NCI-H2227 (cell line): ENCODE results near the gene MXRA8.
"Not testable (repeated sequence)": the region's sequence is repeated elsewhere in the genome, so short reads cannot be mapped to it uniquely, and the experiment has no call there.

Experiments used
- DNase-seq: peaks from one replicate; lab custom pipeline; 2025; ENCODE audit not compliant: unreplicated experiment; lab: John Stamatoyannopoulos, UW

Gene MXRA8

DNA sequence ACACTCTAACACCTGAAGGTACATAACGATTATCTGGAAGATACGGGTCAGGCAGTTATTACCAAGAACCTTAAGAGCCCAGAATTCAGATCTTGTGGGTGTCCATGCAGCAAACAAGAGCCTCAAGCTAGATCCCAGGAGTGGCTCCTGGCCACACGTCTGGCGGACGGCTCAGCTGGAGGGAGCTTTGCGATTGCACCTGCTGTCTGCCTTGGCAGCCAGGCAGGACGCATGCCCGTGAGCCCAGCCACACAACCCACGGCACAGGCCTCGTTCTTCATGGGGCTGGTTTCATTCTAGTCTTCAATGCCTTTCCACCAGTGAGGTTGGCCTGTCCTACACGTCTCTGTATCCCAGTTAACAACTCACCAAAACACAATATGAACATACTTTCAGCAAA is 35.1 kb upstream of the MXRA8 start:
- DNase-seq: no peak

DNA sequence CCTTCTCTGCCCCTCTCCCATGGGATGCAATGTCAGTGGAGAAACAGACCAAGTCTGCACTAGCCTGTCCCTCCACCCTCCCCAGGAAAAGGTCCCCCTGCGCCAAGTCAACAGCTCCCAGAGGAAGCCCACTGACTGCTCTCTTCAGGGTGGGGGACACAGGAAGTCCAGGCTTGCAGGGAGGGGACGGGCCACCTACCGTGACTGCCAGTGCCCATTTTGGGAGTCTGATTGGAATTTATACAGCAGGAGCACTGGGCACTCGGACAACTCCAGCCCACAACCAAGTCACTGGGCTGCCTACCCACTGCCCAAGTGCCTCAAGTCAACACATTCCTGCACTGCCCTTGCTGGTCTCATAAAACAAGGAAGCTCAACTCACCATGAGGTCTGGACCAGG is 34.7 kb upstream of the MXRA8 start:
- no peak for DNase-seq

DNA sequence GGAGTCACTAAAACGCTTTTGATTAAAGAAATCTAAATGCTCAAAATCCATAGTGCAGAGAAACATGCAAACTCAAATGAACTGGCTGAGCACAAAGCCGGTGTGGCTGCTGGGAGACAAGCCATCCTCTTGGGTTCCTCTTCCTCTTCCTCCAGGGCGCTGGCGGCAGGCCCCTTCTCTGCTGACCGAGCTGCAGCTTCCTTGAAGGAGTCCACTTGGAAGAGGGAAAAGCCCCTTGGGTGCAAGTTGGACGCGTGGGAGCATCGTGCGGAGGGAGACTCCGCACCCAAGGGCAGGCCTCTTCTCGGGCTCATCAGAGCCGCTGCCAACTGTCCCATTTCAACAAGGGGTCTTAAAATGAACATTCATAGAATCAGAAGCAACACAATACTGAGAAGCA is 32.9 kb upstream of the MXRA8 start:
- DNase-seq: no peak

DNA sequence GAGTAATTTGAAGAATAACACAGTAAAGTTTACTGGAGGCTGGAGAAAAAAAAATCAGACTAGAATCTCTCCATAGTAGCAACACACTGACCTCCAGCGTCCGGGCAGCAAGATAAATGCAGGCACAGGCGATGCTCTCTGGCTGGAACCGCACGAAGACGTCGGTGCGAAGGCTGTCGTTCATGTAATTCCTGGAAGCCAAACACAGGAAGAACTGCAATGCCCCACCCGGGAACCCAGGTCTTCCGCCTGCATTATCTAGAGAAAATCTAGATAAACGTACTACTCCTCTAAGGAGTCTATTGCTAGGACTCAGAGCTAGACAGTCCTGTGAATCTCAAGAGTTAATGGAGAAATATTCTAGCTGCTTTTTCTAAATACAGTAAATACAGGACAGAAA is 32.3 kb upstream of the MXRA8 start:
- no peak for DNase-seq

DNA sequence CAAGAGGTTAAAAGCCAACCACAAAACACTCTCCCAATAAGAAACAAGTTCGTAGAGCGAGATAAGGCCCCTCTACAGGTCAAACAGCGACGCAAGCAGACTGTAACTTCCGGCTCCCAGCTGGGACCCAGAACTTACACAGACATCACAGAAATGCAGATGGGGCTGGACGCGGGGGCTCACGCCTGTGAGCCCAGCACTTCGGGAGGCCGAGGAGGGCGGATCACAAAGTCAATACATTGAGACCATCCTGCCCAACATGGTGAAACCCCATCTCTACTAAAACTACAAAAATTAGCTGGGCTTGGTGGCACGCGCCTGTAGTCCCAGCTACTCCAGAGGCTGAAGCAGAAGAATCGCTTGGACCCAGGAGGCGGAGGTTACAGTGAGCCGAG is 29.7 kb upstream of the MXRA8 start:
- DNase-seq: no peak

DNA sequence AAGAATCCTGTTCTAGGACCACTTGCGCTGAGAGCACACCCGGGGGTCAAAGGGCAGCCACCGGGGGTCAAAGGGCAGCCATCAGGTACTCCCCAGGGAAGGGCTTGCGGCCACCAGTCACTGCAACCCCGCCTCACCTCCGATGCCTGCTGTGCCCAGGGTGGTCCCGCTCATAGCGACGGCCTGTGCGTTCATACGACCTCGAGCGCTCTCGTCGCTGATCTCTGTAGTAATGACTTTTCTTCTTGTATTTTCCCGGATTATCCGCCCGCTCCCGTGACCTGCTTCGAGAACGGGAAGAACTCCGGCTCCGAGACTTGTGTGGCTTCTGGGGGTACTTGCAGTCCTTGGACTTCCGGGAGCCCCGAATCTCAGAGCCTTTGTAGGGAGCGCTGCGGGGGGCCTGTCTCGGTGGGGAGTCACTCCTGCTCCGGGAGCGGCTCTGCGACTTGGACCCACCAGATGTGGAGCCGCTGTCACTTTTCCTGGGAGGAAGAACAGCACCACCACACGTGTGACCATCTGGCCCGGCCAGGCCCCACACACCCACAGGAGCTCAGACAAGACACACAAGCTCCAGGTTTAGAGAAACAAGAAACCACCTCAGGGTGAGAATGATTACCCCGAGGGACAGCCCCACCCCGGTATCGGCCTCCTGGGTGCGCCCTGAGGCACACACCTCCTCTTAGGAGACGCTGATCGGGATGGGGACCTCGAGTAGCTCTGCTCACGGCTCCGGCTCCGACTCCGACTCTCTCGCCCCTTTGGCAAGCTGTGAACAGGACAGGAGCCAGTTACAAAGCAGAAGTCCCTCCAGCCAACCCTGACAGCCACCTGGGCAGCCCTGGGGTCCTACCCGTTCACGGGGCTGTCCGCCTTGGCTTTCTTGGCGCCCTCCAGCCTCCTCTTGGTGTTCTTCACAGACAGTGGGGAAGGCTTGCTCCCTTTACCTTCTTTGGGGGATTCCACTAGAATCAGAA is 29.0 kb upstream of the MXRA8 start:
- no peak for DNase-seq

DNA sequence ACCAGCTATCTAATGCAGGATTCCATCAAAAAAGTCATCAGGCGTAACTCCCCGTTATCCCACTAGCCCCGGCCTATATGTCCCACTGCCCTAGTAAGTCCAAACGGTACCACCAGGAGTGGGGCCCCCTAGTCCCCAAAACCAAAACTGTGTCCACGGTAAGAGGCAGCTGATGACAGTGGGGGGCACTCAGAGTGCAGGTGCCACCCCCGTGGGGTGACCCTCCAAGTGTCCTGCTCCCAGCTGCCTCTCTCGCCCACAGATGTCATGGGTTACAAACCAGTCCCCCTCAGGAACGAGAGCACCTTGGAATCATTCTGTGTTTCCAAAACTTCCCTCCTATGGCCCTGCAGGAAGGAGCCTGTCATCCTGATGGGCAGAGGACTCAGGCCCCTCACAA is 27.6 kb upstream of the MXRA8 start:
- no peak for DNase-seq

DNA sequence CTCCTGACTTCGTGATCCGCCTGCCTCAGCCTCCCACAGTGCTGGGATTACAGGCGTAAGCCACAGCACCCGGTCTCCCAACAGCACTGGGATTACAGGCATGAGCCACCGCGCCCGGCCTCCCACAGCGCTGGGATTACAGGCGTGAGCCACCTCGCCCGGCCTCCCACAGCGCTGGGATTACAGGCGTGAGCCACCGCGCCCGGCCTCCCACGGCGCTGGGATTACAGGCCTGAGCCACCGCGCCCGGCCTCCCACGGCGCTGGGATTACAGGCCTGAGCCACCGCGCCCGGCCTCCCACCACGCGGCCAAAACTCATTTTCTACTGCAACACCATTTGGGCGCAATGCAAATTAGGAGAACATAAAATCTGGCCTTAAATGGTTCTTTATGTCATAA is 27.0 kb upstream of the MXRA8 start:
- DNase-seq: not testable (repeated sequence)

DNA sequence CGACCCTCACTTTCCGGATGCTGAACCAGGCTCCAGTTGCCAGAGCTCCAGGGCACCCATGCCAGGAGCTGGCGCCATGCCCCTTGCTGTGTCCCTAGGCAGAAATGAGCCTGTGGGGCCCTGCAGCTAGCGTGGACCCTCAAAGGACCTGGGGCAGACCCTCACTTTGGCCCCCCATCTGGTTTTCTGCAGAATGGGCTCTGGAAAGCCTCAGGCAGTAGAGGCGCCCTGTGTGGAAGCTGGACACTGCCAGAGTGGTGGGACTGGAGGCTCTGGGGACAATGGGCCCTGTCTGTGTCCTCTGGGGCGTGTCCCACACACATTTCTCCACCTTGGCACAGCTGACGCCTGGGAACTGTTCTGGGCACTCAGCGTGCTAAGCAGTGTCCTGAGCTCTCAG is 22.9 kb upstream of the MXRA8 start:
- no peak for DNase-seq

DNA sequence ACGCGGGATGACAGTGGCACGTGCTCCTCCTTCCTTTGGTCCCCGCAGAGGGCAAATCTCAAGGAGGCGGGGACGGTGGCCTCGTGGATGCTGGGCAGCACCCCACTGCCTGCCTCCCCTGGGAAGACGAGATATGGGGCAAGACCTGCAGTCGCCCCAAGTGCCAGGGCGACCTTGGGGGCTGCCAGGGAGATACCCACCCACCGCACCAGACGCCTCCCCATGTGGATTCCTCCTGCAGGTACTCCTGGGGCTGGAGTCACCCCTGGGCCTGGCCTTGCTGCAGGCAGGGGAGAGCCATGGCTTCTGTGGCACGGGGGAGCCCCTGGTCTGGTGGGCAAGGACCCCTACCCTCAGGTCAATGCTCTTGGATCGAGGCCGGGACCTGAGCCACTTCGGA is 22.5 kb upstream of the MXRA8 start:
- no peak for DNase-seq

DNA sequence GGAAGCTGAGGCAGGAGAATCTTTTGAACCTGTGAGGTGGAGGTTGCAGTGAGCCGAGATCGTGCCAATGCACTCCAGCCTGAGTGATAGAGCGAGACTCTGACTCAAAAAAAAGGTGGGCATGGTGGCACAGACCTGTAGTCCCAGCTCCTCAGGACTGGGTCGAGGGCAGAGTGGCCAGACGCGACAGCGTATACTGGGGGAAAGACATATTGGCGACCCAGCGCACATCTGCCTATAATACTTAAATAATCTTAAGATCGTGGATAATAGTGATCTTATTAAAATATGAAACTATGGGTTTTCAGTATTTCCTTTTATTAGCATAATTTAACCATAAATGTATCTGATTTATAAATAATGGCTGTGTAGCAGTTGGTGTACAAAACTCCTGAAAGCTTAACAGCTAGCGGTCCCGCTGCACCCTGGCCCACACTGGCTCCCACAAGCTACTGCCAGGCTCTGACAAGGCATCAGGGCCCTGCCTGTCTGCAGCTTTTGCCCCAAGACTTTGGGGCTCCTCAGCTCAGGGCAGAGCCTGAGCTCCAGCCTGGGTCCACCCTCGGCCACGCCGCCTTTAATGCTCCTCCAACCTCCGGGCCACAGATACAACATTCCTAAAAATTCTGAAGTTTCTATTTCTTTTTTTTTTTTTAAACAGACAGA is 19.3 kb upstream of the MXRA8 start:
- no peak for DNase-seq

DNA sequence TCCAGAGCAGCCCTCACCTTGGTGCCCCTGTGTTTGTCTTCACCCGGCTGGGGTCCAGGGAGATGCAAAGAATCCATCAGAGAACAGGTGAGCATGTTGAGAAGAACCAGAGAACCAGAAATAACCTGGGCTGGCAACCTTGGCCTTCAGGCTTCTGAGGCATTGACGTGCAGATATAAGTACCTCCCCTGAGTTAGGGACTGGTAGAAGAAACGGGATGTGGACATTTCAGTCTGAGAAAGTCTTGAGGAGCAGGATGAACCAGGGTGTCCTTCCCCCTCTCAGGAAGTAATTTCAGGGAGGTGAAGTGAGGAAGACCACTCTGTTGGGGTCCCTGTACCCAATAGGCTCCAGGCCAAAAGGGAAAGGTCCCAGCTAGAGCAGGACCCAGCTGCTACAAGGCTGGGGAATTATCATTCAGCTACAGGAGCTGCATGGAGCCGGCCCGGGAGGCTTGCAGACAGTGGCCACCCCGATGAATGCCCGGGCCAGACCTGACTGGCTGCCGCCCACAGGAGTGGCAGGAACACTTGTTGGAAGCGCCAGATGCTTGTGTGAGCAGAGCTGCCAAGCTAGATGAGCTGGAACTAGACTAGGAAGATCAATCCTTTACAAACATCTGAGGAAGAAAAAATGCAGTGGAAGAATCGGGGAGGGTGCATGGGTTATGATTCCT is 18.3 kb upstream of the MXRA8 start:
- no peak for DNase-seq

DNA sequence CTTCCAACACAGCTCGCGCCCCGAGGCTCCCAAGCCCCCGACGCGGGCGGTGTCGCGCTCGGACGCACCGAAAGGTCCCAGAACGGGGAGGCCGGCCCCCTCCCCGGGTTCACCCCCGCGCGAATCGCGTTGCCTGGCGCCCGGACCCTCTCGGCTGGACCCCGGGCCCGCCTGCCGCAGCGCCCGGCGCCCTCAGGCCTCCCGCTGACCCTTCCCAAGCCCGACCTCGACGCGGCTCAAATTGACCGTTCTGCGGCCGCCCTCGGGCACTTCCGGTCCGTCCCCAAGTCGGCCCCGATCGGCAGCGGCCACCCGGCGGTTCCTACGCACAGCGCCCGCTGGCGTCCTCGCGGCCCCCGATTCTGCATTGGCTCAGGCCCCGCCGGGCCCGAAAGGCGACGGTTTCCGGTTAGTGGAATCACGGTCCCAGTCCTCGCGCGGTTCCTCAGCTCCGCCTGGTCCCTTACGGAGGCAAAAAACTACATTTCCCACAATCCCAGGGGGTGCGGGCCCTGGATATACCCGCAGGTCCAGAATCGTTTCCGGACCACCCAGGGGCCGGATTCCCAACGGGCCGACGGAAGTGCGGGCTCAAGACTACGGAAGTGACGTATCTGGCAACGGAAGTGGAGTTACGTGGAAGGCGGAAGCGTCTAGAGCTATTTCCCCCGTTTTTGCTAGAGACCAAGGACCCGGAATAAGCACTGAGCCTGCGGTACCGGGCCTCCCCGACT is 16.7 kb upstream of the MXRA8 start, which contains the start of gene AURKAIP1:
AURKAIP1 (minus strand) TSS at position 279 of the 734 bp plus-strand sequence. CDS start 451 bp downstream, outside the sequence.
- peak; percentile 100 for DNase-seq

DNA sequence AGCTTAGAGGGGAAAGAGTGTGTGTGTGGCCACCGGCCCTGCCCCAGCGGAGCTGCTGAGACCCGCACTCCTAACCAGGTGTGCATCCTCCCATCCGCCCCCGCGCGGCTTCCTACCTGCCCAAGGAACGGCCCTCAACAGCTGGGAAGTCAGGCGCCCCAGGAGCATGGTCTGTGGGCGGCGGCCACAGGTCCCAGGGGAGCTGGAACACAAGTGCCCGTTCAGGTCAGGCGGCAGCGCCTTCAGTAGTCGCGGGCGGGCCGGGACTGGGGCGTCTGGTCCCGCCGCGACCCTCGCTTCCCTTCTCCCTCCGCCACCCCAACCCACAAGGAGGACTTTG is 16.2 kb upstream of the MXRA8 start:
- DNase-seq: no peak

DNA sequence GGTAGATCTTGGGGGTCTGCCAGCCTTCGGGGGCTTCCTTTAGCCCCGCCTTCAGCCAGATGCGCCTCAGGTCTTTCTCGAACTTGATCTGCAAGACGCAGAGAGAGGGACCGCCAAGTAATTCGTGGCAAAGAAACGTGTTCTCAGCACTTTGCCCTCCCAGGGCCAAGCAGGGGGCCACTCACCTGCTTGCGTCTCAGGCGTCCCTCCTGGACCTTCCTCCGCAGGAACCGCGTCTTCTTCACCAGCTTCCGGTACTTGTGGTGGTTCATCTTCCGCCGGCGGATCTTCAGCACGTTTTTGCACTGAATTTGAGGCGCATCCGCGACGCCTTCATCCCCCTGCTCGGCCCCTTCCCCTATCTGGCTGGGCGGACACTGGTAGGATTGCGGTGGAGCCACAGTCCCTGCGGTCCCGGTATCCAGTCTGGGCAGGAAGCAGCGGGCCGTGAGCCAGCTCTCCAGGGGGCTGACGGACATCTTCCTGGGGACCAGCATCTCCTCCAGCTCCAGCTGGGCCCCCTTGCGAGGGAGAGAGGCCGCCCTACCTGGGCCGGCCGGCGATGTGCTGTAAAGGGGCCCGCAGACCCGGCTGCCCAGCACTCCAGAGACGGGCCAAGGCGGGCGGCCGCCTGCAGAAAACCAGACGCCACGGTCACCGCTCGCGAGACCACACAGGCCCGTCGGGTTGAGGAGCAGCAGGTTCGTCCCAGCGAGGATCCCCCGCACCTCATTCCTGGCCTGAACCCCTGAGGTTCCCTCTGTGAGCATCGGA is 15.6 kb upstream of the MXRA8 start:
- no peak for DNase-seq

DNA sequence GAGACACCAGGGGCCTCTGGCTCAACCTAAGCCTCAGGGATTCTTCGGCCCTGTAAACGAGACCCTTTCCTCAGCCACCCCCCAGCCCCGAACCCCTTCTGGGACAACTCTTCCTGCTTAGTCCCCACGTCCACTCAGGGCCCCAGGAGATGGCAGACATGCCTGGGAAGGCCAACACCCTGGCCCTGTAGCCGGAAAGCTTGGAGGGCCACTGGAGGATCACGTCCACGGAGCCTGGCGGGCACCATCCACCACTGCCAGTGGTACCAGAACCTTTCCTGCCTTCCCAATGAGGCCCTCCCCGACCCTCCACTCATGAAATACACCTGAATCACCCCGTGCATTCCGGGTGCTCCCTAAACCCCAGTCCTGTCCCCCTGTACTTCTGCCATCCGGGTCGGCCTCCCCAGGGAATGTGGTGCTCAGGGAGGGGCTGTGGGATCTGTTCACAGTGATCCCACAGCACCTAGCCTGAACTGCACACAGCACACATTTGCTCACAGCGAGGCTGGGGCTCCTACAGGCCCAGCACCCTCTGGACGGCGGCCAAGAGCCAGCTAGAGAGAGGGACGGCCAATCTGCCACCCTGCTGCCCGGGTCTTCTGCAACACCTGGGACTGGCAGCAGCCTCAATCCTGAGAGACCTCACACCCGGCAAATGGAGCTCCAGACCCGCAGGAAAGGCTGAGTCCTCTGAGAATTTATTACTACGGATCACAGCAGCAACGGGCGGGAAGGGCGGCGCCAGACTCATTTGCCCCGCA is 14.9 kb upstream of the MXRA8 start:
- no peak for DNase-seq

DNA sequence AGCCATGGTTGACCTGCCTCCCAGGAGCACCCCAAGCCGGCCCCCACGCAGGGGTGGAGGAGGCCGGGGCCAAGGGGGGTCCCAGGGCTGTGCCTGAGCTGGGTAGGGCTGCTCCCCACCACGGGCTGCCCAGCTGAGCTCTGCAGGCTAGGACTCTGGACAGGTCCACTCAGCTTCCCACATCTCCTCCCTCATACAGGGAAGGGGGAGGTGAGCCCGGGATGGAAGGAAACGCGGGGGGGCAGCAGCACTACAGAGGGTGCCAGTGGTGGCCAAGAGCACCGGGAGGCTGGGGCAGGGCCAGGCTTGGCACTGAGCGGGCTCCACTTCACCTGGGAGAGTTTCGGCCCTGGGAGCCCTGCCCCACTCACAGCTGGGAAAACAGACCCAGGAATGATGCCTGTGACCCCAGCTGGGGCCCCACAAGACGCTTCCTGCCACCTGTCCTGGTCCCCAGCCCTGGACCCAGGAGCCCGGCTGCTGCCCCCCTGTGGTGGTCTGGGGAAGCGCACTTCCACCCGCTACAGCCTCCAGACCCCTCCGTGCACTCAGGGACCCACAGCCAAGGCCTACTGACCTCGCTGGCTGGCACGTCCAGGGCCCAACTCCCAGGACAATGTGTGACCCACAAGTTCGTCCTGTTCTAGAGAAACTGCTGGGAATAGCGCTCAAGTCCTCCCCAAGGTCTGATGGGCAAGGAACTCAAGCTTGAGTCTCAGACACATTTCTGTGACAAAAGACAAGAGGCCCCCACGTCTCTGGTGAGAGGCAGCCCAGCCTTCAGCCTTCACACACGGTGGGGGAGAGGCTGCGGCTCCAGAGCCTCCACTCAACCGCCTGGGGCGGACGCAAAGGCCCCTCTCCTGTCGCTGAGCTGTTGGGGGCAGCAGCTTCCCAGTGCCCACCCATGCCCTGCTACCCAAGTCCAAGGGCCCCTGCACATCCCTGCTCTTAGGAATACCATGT is 13.7 kb upstream of the MXRA8 start:
- DNase-seq: peak; percentile 74

DNA sequence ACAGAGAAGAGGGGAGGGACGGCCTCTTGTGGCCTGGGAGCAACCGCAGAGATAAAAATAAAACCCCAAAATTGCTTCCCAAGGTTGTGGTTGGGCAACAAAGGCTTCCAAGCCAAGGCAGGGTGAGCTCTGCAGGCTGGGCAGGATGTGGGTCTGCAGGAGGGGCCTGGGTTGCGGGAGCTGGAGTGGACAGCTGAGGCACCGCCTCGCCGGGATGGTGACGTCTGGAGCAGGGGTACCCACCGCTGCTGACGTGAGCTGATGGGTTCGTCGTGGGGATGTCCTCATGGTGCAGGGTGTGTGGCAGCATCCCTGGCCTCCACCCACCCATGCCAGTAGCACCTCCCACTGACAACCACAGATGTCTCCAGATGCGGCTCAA is 13.0 kb upstream of the MXRA8 start:
- no peak for DNase-seq
